Breast epithelium (tissue), 4 donors: ENCODE results near the gene ENTPD1. TPM values are rescaled to one million over a fixed set of nuclear protein-coding genes. Genes with fewer than 3 reads are reported as not detected.
A peak's percentile ranks its signal among the peaks of the same experiment; 100 is the strongest.
"Not testable (repeated sequence)": the region's sequence is repeated elsewhere in the genome, so short reads cannot be mapped to it uniquely, and the experiment has no call there.

ENCODE experiments used
- DNase-seq, 2 donors: peaks; one replicate each; pipeline ENCODE4 v3.0.0-alpha.2; 2019; ENCODE audit warnings: low spot score in 2 of 2
- H3K27ac ChIP-seq, 2 donors: fragments of 200-600 bp; sonication (generic) in 1 of 2; one replicate each; pipeline ENCODE4 v1.5.1; 2016 to 2019; ENCODE audit warnings: mild to moderate bottlenecking in 1 of 2
- H3K27me3 ChIP-seq, 2 donors: fragments of 200-600 bp; sonication (generic) in 1 of 2; one replicate each; pipeline versions ENCODE4 v1.5.1 to v1.6.0; 2017 to 2019; ENCODE audit warnings: control low read depth in 1 of 2, mild to moderate bottlenecking in 1 of 2
- H3K36me3 ChIP-seq: fragments of 200-600 bp; one replicate; pipeline ENCODE4 v1.5.1; 2019
- H3K4me1 ChIP-seq, 2 donors: fragments of 200-600 bp; sonication (generic); one replicate each; pipeline ENCODE4 v1.5.1; 2016 to 2019; ENCODE audit warnings: control low read depth in 1 of 2
- H3K4me3 ChIP-seq, 3 donors: fragments of 200-600 bp; sonication (generic); 1 replicate in 2 of 3; 2 replicates in 1 of 3; pipeline ENCODE4 v1.5.1; 2016 to 2019; ENCODE audit warnings: mild to moderate bottlenecking in 3 of 3, moderate library complexity in 2 of 3
- H3K9me3 ChIP-seq, 2 donors: fragments of 200-600 bp; sonication (generic) in 1 of 2; one replicate each; pipeline ENCODE4 v1.5.1; 2016 to 2019; ENCODE audit warnings: control low read depth in 1 of 2
- CTCF ChIP-seq, 3 donors: fragments of 450-650 bp; IDR thresholded peaks; one replicate each; pipeline ENCODE4 v1.5.1; 2016 to 2017; ENCODE audit warnings: antibody characterized with exemption in 3 of 3, mild to moderate bottlenecking in 3 of 3, moderate library complexity in 3 of 3
- POLR2A ChIP-seq: fragments of 450-650 bp; IDR thresholded peaks from one replicate; pipeline ENCODE4 v1.6.1; 2016; ENCODE audit warnings: antibody characterized with exemption, mild to moderate bottlenecking, moderate library complexity
- POLR2AphosphoS5 ChIP-seq, 3 donors: sonication (generic); formaldehyde crosslinking; IDR thresholded peaks; one replicate each; pipeline ENCODE4 v1.6.1; 2017; ENCODE audit warnings: antibody characterized with exemption in 3 of 3
- intact Hi-C: fragments of 100-400 bp; cut with DNase I; formaldehyde crosslinking; loops from one replicate; pipeline ENCODE4 v1.15.1; 2023; ENCODE audit warnings: low total_unique reads
- total RNA-seq, 3 donors: library from RNA; depleted of rRNA; stranded (reverse); fragments of >200 nt; gene quantifications; one replicate each; pipeline ENCODE4 v1.1.0, GENCODE V29; 2016

ENTPD1 gene
- total RNA-seq, 3 donors from 2014 or later: 17.4 to 26.9 (median 18.4) TPM

GRCh38 chr10:95761939-95762492 is 6.1 kb downstream of the ENTPD1 start:
- Histone ChIP-seq H3K4me3 (no peak overlapping the region), H3K36me3 (no peaks in the 10 kb centered on the region), H3K9me3 (no peaks in the 10 kb centered on the region), H3K27me3 (no peaks in the 10 kb centered on the region), H3K27ac (no peak overlapping the region), H3K4me1 (no peaks in the 10 kb centered on the region)
- intact Hi-C loops: no loop called here
- no peak for DNase-seq
- no peak for TF ChIP-seq POLR2A
- no peak for TF ChIP-seq POLR2AphosphoS5 (IDR thresholded peaks at IDR 0.05)
- TF ChIP-seq CTCF (IDR thresholded peaks at IDR 0.05): no peak

GRCh38 chr10:95767884-95768556 is 12.1 kb downstream of the ENTPD1 start:
- Histone ChIP-seq H3K27me3 (no peaks in the 10 kb centered on the region), H3K9me3 (no peaks in the 10 kb centered on the region), H3K4me1 (no peaks in the 10 kb centered on the region), H3K36me3 (no peaks in the 10 kb centered on the region), H3K4me3 (no peak overlapping the region), H3K27ac (peak overlapping the region in 1 of 2 donors; percentile 39)
- no peak for DNase-seq
- intact Hi-C loops: no loop called here
- TF ChIP-seq CTCF (IDR thresholded peaks at IDR 0.05): no peak
- no peak for TF ChIP-seq POLR2AphosphoS5 (IDR thresholded peaks at IDR 0.05)
- no peak for TF ChIP-seq POLR2A

- Histone ChIP-seq H3K27ac (no peak overlapping the region), H3K9me3 (no peaks in the 10 kb centered on the region), H3K27me3 (no peaks in the 10 kb centered on the region), H3K36me3 (no peaks in the 10 kb centered on the region), H3K4me1 (no peaks in the 10 kb centered on the region), H3K4me3 (no peak overlapping the region)
- intact Hi-C loops: no loop called here
- no peak for TF ChIP-seq POLR2AphosphoS5 (IDR thresholded peaks at IDR 0.05)
- no peak for TF ChIP-seq CTCF (IDR thresholded peaks at IDR 0.05)
- no peak for TF ChIP-seq POLR2A
- DNase-seq: no peak
Observed at GRCh38 chr10:95770084-95770720, 14.2 kb downstream of the ENTPD1 start.

- DNase-seq, H3K36me3 ChIP-seq, H3K4me3 ChIP-seq, H3K27me3 ChIP-seq, H3K4me1 ChIP-seq, H3K27ac ChIP-seq, intact Hi-C loops, H3K9me3 ChIP-seq: not testable (repeated sequence)
Observed at GRCh38 chr10:95773454-95773853, 17.5 kb downstream of the ENTPD1 start.

GRCh38 chr10:95777638-95778037 is 21.7 kb downstream of the ENTPD1 start:
- H3K27me3 ChIP-seq, H3K27ac ChIP-seq, H3K4me3 ChIP-seq, H3K36me3 ChIP-seq, DNase-seq, intact Hi-C loops, H3K9me3 ChIP-seq, H3K4me1 ChIP-seq: not testable (repeated sequence)

- intact Hi-C loops: no loop called here
- no peak for DNase-seq
- no peak overlapping the region for H3K4me3 ChIP-seq
- TF ChIP-seq POLR2A: no peak
- TF ChIP-seq POLR2AphosphoS5 (IDR thresholded peaks at IDR 0.05): no peak
- TF ChIP-seq CTCF (IDR thresholded peaks at IDR 0.05): no peak
- H3K4me1 ChIP-seq: no peaks in the 10 kb centered on the region
- H3K27ac ChIP-seq: no peak overlapping the region
- H3K36me3 ChIP-seq: no peaks in the 10 kb centered on the region
- H3K27me3 ChIP-seq: no peaks in the 10 kb centered on the region
- peaks cover 0 to 7% of the 10 kb centered on the region in 2 donors for H3K9me3 ChIP-seq
Observed at GRCh38 chr10:95782318-95782717, 26.4 kb downstream of the ENTPD1 start.
